Activated naive CD4-positive, alpha-beta T cell treated with anti-CD3 and anti-CD28 coated beads for 36 hours (primary cell): ENCODE data around the gene PEX7. TPM values are rescaled to one million over a fixed set of nuclear protein-coding genes. Genes with fewer than 3 reads are reported as not detected.
"Not testable (repeated sequence)": the region's sequence is repeated elsewhere in the genome, so short reads cannot be mapped to it uniquely, and the experiment has no call there.

Source experiments
- CTCF ChIA-PET: fragments of 350-600 bp; sonication (Branson Sonifier 250); formaldehyde crosslinking; loops from one replicate; lab custom pipeline; 2021; ENCODE audit warnings: antibody characterized with exemption; lab: Charles Lee
- DNase-seq: peaks from one replicate; pipeline ENCODE4 v3.0.0-alpha.2; 2020
- H3K27ac Mint-ChIP-seq: one replicate; pipeline ENCODE4 v1.8.0; 2021; ENCODE audit warnings: mild to moderate bottlenecking, mixed read lengths
- H3K27me3 Mint-ChIP-seq: one replicate; pipeline ENCODE4 v1.8.0; 2021; ENCODE audit warnings: low read depth, mixed read lengths
- H3K36me3 Mint-ChIP-seq: one replicate; pipeline ENCODE4 v1.8.0; 2021; ENCODE audit warnings: low read depth, mixed read lengths
- H3K4me1 Mint-ChIP-seq: one replicate; pipeline ENCODE4 v1.8.0; 2021; ENCODE audit warnings: low read depth, mixed read lengths
- H3K4me3 Mint-ChIP-seq: one replicate; pipeline ENCODE4 v1.8.0; 2021; ENCODE audit warnings: mild to moderate bottlenecking, moderate library complexity, mixed read lengths
- H3K9me3 Mint-ChIP-seq: one replicate; pipeline ENCODE4 v1.8.0; 2021; ENCODE audit warnings: mixed read lengths
- intact Hi-C: fragments of 100-400 bp; cut with micrococcal nuclease; formaldehyde crosslinking; loops from one replicate; pipeline ENCODE4 v1.15.1; 2023
- total RNA-seq, 2 experiments: library from RNA; stranded (reverse); gene quantifications; one replicate each; pipeline ENCODE4 v1.2.3, GENCODE V29; 2021

Gene PEX7
- total RNA-seq, 2 experiments from 2014 or later: 6.0 to 6.4 TPM

DNA sequence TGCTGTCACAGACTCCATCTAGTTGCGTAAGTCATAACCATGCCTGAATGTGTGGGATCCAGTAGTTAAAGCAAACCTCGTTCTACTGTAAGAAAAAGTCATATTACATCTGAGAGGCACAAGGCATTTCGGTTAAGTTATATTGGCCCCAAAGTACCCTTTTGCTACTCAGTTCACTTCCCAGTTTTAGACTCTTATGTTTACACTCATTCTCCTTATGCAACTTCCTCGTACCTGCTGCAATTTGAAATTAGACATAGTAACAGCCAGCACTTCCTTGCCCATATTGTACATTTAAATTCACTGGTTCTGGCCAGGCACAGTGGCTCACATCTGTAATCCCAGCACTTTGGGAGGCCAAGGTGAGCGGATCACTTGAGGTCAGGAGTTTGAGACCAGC is 37.0 kb downstream of the PEX7 start:
- no peak for DNase-seq
- intact Hi-C loops: no loop called here
- Mint-ChIP-seq H3K36me3 (peaks cover 2% of the 10 kb centered on the region), H3K4me1 (peaks cover 3% of the 10 kb centered on the region), H3K9me3 (no peaks in the 10 kb centered on the region), H3K27ac (no peak overlapping the region), H3K4me3 (no peak overlapping the region), H3K27me3 (no peaks in the 10 kb centered on the region)
- CTCF ChIA-PET: no interaction called here

GRCh38 chr6:136860043-136860442 is 37.7 kb downstream of the PEX7 start:
- Mint-ChIP-seq H3K4me1 (peaks cover 3% of the 10 kb centered on the region), H3K27me3 (no peaks in the 10 kb centered on the region), H3K36me3 (no peaks in the 10 kb centered on the region), H3K4me3 (no peak overlapping the region), H3K27ac (no peak overlapping the region), H3K9me3 (no peaks in the 10 kb centered on the region)
- DNase-seq: no peak
- CTCF ChIA-PET: no interaction called here
- intact Hi-C loops: no loop called here

- no peaks in the 10 kb centered on the region for H3K9me3 Mint-ChIP-seq
- H3K36me3 Mint-ChIP-seq: peaks cover 6% of the 10 kb centered on the region
- CTCF ChIA-PET: interaction anchor here (0.8 to 1.9 kb wide), 2 partner anchors 17 to 219 kb away, joined by 3 to 5 read pairs; no protein-coding TSS in a partner anchor
- no peak overlapping the region for H3K27ac Mint-ChIP-seq
- no peaks in the 10 kb centered on the region for H3K27me3 Mint-ChIP-seq
- no peak overlapping the region for H3K4me3 Mint-ChIP-seq
- no peak for DNase-seq
- intact Hi-C loops: no loop called here
- no peaks in the 10 kb centered on the region for H3K4me1 Mint-ChIP-seq
Observed at GRCh38 chr6:136862662-136863061, 40.3 kb downstream of the PEX7 start.

DNA sequence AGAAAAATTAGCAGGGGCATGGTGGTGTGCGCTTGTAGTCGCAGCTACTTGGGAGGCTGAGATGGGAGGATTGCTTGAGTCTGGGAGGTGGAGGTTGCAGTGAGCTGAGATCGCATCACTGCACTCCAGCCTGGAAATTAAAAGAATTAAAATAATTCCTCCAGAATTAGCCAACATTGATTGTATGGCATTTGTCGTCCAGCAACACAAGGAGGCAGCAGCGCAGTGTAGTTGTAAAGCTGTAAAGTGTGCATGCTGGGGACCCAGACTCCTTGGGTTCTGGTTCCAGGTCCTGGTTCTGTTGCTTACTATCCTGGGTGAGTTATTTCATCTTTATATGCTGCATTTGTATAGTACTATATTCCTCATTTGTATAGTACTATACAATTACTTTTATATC is 41.4 kb downstream of the PEX7 start:
- no peaks in the 10 kb centered on the region for H3K9me3 Mint-ChIP-seq
- peaks cover 8% of the 10 kb centered on the region for H3K36me3 Mint-ChIP-seq
- no peaks in the 10 kb centered on the region for H3K27me3 Mint-ChIP-seq
- H3K27ac Mint-ChIP-seq: no peak overlapping the region
- no peak overlapping the region for H3K4me3 Mint-ChIP-seq
- H3K4me1 Mint-ChIP-seq: no peaks in the 10 kb centered on the region
- intact Hi-C loops: no loop called here
- DNase-seq: no peak
- CTCF ChIA-PET: interaction anchor here (1.1 to 1.9 kb wide), 2 partner anchors 18 to 220 kb away, joined by 3 to 5 read pairs; no protein-coding TSS in a partner anchor

GRCh38 chr6:136864676-136865075 is 42.3 kb downstream of the PEX7 start:
- CTCF ChIA-PET: interaction anchor here (1.1 to 1.9 kb wide), 2 partner anchors 19 to 221 kb away, joined by 3 to 5 read pairs; no protein-coding TSS in a partner anchor
- DNase-seq: no peak
- H3K27ac Mint-ChIP-seq: no peak overlapping the region
- H3K9me3 Mint-ChIP-seq: no peaks in the 10 kb centered on the region
- peaks cover 12% of the 10 kb centered on the region for H3K36me3 Mint-ChIP-seq
- intact Hi-C loops: no loop called here
- no peak overlapping the region for H3K4me3 Mint-ChIP-seq
- H3K4me1 Mint-ChIP-seq: no peaks in the 10 kb centered on the region
- H3K27me3 Mint-ChIP-seq: no peaks in the 10 kb centered on the region

DNA sequence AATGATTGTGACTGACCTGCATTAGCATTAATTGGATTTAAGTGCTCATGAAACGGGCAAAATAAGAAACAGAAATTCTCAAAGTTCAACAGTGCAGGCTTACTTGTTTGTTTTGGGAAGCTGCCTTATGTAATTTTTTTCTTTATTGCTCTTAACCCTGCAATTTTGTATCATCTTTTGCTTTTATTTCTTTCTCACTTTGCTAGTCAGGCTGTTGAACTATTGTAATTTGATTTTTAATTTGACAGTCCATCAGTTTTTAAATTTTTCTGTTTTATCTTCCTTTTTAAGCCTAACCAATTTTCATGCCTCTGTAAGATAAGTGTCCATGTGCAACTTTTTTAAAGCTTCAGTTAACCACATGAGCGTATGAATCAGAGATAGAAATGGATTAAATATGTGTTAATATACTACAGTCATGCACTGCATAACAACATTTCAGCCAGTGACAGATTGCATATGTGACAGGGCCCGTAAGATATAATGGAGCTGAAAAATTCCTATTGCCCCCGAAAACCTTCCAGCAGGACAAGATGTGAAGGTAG is 44.6 kb downstream of the PEX7 start:
- no peaks in the 10 kb centered on the region for H3K27me3 Mint-ChIP-seq
- H3K36me3 Mint-ChIP-seq: peaks cover 15% of the 10 kb centered on the region
- H3K9me3 Mint-ChIP-seq: no peaks in the 10 kb centered on the region
- intact Hi-C loops: no loop called here
- CTCF ChIA-PET: interaction anchor here (0.6 kb wide), 1 partner anchor 208 kb away, joined by 4 read pairs; no protein-coding TSS in a partner anchor
- no peaks in the 10 kb centered on the region for H3K4me1 Mint-ChIP-seq
- H3K4me3 Mint-ChIP-seq: no peak overlapping the region
- no peak overlapping the region for H3K27ac Mint-ChIP-seq
- no peak for DNase-seq

DNA sequence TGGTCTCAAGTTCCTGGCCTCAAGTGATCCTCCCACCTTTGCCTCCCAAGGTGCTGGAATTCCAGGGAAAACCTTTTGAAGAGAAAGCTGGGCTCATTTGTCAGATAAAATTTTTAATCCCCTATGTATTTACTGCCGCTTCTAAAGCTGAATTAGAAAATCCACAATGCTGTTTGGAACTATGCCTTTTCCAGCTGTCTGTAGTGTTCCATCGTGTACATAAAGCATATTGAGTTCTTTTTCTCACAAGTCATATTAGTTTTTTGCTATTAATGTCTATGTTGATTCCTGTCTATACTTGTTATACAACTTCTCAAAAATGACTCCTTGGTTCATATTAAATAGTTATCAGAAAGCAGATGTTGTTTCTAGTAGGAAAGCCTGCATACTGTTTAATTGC is 47.1 kb downstream of the PEX7 start:
- Mint-ChIP-seq H3K4me3 (no peak overlapping the region), H3K27me3 (no peaks in the 10 kb centered on the region), H3K36me3 (peaks cover 33% of the 10 kb centered on the region), H3K4me1 (no peaks in the 10 kb centered on the region), H3K27ac (no peak overlapping the region), H3K9me3 (peaks cover 11% of the 10 kb centered on the region)
- CTCF ChIA-PET: no interaction called here
- no peak for DNase-seq
- intact Hi-C loops: no loop called here

GRCh38 chr6:136873748-136874147 is 51.4 kb downstream of the PEX7 start:
- DNase-seq: no peak
- H3K4me1 Mint-ChIP-seq: peaks cover 4% of the 10 kb centered on the region
- no peaks in the 10 kb centered on the region for H3K27me3 Mint-ChIP-seq
- intact Hi-C loops: no loop called here
- CTCF ChIA-PET: no interaction called here
- no peak overlapping the region for H3K4me3 Mint-ChIP-seq
- no peak overlapping the region for H3K27ac Mint-ChIP-seq
- H3K36me3 Mint-ChIP-seq: peaks cover 46% of the 10 kb centered on the region
- peaks cover 15% of the 10 kb centered on the region for H3K9me3 Mint-ChIP-seq

- H3K27me3 Mint-ChIP-seq, DNase-seq, H3K4me1 Mint-ChIP-seq, H3K27ac Mint-ChIP-seq, CTCF ChIA-PET, intact Hi-C loops, H3K4me3 Mint-ChIP-seq: not testable (repeated sequence)
- Mint-ChIP-seq H3K9me3 (peaks cover 15% of the 10 kb centered on the region), H3K36me3 (peaks cover 42% of the 10 kb centered on the region)
Observed at GRCh38 chr6:136876469-136876868, 54.1 kb downstream of the PEX7 start.

DNA sequence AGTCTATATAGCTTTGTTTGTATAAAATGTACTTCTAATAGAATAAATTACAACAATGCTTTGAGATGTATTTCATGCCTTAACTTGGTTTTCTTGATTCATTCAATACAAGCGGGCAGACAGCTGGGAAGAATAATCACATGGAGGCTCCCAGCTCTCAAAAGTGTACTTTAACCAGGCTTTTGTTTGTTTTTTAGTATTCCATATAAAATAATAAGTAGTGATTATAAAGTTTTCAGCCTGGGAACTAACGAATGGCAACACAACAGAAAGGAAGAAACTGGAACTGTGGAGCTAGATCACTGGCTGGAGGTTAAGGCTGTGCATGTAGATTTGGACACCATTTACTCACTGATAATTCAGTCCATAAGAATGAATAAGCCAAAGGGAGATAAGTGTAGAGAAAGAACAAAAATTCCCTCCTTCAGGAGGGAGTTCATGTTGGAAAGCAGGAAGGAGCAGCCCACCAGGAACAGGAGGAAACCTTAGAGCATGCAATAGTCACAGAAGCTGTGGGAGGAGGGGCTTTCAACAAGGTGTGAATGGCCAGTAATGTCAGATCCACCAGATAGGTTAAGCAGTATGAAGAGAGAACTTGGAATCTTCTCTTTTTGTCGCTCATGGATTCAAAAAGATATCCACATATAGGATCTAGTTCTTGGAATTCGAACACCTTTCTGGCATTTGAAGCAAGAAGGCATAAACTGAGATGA is 58.5 kb downstream of the PEX7 start:
- Mint-ChIP-seq H3K4me1 (peaks cover 6% of the 10 kb centered on the region), H3K9me3 (peaks cover 2% of the 10 kb centered on the region), H3K27me3 (no peaks in the 10 kb centered on the region), H3K36me3 (peaks cover 18% of the 10 kb centered on the region), H3K4me3 (no peak overlapping the region), H3K27ac (no peak overlapping the region)
- no peak for DNase-seq
- CTCF ChIA-PET: no interaction called here
- intact Hi-C loops: no loop called here

DNA sequence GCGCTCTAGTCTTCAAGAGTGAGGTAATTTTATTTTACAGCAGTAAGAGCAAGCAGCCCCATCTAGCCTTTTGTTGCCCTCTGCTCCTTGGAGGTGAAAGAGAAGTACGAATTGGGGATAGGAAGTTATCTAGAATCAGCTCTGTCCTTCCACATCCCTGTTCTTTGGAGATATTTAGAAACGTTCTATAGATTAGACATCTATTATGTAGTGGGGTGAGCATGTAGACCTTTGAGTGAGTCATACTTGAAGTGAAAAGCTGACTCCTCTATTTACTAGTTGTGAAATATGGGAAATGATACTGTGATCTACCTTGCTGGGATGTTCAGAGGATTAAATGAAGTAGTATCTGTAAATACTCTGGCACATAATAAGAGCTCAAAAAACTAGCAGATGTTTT is 63.7 kb downstream of the PEX7 start:
- intact Hi-C loops: no loop called here
- CTCF ChIA-PET: interaction anchor here (0.6 kb wide), 1 partner anchor 143 kb away, joined by 3 read pairs; no protein-coding TSS in a partner anchor
- no peak for DNase-seq
- no peaks in the 10 kb centered on the region for H3K27me3 Mint-ChIP-seq
- H3K36me3 Mint-ChIP-seq: peaks cover 5% of the 10 kb centered on the region
- no peak overlapping the region for H3K27ac Mint-ChIP-seq
- H3K9me3 Mint-ChIP-seq: no peaks in the 10 kb centered on the region
- no peak overlapping the region for H3K4me3 Mint-ChIP-seq
- peaks cover 8% of the 10 kb centered on the region for H3K4me1 Mint-ChIP-seq

DNA sequence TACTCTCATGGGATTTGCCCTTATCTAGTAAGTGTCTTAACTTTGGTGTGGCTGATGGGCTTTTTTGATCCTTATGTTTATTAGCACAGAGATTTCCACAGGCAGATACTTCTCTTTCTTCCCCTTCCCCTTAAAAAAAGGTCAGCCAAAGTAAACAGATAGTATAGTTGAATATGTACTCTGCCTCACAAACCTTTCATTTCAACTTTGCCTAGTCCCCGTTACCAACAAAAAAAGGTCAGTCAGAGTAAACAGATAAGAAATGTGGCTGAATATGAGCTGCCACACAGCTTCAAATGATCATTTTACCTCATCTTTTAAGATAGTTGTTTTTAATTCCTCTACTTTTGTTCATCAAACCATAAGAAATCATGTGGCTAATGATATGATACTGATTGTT is 65.6 kb downstream of the PEX7 start:
- H3K27ac Mint-ChIP-seq: no peak overlapping the region
- H3K4me3 Mint-ChIP-seq: no peak overlapping the region
- H3K27me3 Mint-ChIP-seq: no peaks in the 10 kb centered on the region
- H3K36me3 Mint-ChIP-seq: peaks cover 10% of the 10 kb centered on the region
- peaks cover 8% of the 10 kb centered on the region for H3K4me1 Mint-ChIP-seq
- CTCF ChIA-PET: no interaction called here
- no peak for DNase-seq
- intact Hi-C loops: no loop called here
- no peaks in the 10 kb centered on the region for H3K9me3 Mint-ChIP-seq
